Body of pancreas (tissue), 4 donors: ENCODE results near the gene DSE. TPM values are rescaled to one million over a fixed set of nuclear protein-coding genes. Genes with fewer than 3 reads are reported as not detected.

Experiments used
- ATAC-seq: fragments of 150-250 bp; one replicate; pipeline ENCODE4 v1.9.1; 2016
- DNase-seq, 4 donors: peaks; one replicate each; pipeline ENCODE4 v3.0.0-alpha.2; 2019
- H3K27ac ChIP-seq, 4 donors: fragments of 200-600 bp; sonication (generic); 1 replicate in 3 of 4; 2 replicates in 1 of 4; pipeline versions ENCODE4 v1.5.1 to v1.6.1; 2016 to 2019; ENCODE audit warnings: mild to moderate bottlenecking in 1 of 4, mixed read lengths in 1 of 4, moderate library complexity in 1 of 4
- H3K27me3 ChIP-seq, 2 donors: fragments of 200-600 bp; sonication (generic); one replicate each; pipeline ENCODE4 v1.6.0; 2016; ENCODE audit warnings: mild to moderate bottlenecking in 1 of 2
- H3K36me3 ChIP-seq, 2 donors: fragments of 200-600 bp; sonication (generic); replicated peaks in 1 of 2; 2 replicates each; pipeline ENCODE4 v1.5.1; 2016; ENCODE audit warnings: low read depth in 2 of 2; ENCODE audit not compliant: insufficient read depth in 1 of 2
- H3K4me1 ChIP-seq: fragments of 200-600 bp; sonication (generic); one replicate; pipeline ENCODE4 v1.6.0; 2016
- H3K4me3 ChIP-seq, 2 donors: fragments of 200-600 bp; sonication (generic); 1 replicate in 1 of 2; 2 replicates in 1 of 2; pipeline ENCODE4 v1.5.1; 2016 to 2019
- H3K9me3 ChIP-seq, 3 donors: fragments of 200-600 bp; sonication (generic); 1 replicate in 2 of 3; 2 replicates in 1 of 3; pipeline ENCODE4 v1.5.1; 2016
- POLR2A ChIP-seq, 3 donors: fragments of 450-650 bp; IDR thresholded peaks; one replicate each; pipeline ENCODE4 v1.6.1; 2016; ENCODE audit warnings: antibody characterized with exemption in 3 of 3, mild to moderate bottlenecking in 2 of 3
- WGBS, 2 donors: methylation state at CpG; one replicate each; pipeline ENCODE4 v1.1.5; 2017; 5-methylcytosine and 5-hydroxymethylcytosine counted together
- intact Hi-C: fragments of 100-400 bp; cut with DNase I; formaldehyde crosslinking; loops from one replicate; pipeline ENCODE4 v1.15.1; 2023
- total RNA-seq, 2 donors: library from RNA; depleted of rRNA; stranded (reverse); fragments of >200 nt; gene quantifications; one replicate each; pipeline ENCODE4 v1.1.0, GENCODE V29; 2016
- TF ChIP-seq, protein P1 (sequence below), 7 experiments: fragments of 450-650 bp in 4 of 7; fragments of 200-600 bp in 3 of 7; sonication (generic) in 3 of 7; IDR thresholded peaks; one replicate each; pipeline ENCODE4 v1.5.1; 2016 to 2019; ENCODE audit warnings: antibody characterized with exemption in 7 of 7

DSE gene
- total RNA-seq, 2 donors from 2014 or later: 8.6 to 14.0 TPM

DNA sequence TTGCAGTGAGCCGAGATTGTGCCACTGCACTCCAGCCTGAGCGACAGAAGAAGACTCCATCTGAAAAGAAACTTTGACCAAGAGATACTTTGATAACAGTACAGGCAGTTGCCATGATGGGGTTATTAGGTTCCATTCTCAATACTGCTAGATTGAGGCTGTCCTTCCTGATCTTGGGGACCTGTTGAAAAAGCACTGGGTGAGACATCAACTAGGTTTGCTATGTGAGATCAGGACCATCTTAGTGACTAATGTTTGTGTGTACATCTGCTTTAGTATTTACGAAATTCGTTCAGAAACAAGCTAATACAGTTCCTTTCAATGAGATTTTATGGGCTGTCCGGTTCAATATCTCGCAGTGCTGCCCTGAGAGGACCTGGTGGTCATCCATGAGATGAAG, 2.6 kb downstream of the DSE start:
- WGBS, 2 donors: 77 to 86% methylated on average over 6 of the region's 6 CpGs
- no peak overlapping the region for H3K4me3 ChIP-seq
- TF ChIP-seq, protein P1, sequence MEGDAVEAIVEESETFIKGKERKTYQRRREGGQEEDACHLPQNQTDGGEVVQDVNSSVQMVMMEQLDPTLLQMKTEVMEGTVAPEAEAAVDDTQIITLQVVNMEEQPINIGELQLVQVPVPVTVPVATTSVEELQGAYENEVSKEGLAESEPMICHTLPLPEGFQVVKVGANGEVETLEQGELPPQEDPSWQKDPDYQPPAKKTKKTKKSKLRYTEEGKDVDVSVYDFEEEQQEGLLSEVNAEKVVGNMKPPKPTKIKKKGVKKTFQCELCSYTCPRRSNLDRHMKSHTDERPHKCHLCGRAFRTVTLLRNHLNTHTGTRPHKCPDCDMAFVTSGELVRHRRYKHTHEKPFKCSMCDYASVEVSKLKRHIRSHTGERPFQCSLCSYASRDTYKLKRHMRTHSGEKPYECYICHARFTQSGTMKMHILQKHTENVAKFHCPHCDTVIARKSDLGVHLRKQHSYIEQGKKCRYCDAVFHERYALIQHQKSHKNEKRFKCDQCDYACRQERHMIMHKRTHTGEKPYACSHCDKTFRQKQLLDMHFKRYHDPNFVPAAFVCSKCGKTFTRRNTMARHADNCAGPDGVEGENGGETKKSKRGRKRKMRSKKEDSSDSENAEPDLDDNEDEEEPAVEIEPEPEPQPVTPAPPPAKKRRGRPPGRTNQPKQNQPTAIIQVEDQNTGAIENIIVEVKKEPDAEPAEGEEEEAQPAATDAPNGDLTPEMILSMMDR (IDR thresholded peaks at IDR 0.05): no peak
- TF ChIP-seq POLR2A (IDR thresholded peaks at IDR 0.05): no peak

DNA sequence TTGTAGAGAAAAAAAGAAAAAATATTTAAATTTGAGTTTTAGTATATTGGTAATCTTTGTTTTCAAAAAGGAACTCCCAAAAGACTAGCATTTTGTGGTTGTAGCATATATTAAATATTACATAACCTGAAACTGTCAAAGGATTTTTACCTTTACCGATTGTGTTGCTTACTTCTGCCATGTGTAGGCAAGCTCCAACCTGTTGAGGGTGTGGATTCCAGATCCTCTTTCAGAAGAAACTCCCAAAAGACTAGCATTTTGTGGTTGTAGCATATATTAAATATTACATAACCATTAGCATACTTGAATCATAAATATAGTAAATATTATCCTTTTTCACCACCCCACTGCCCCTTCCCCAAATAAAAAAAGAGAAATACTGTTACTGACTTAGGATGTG, 3.2 kb downstream of the DSE start:
- ATAC-seq: no peak
- intact Hi-C loops: no loop called here
- peaks cover 0 to 4% of the 10 kb centered on the region in 2 donors for H3K27me3 ChIP-seq
- H3K36me3 ChIP-seq: no peaks in the 10 kb centered on the region
- H3K27ac ChIP-seq: no peak overlapping the region
- no peak overlapping the region for H3K4me3 ChIP-seq
- TF ChIP-seq, protein P1 (IDR thresholded peaks at IDR 0.05): no peak
- no peak for TF ChIP-seq POLR2A (IDR thresholded peaks at IDR 0.05)
- no peaks in the 10 kb centered on the region for H3K9me3 ChIP-seq
- WGBS, 2 donors: 78 to 79% methylated on average over 1 of the region's 1 CpG
- no peak for DNase-seq
- H3K4me1 ChIP-seq: peaks cover 12% of the 10 kb centered on the region

More for the DNA sequence above, 2.6 kb downstream of the DSE start:
- Histone ChIP-seq H3K27me3 (peaks cover 0 to 4% of the 10 kb centered on the region in 2 donors), H3K9me3 (no peaks in the 10 kb centered on the region), H3K4me1 (peaks cover 12% of the 10 kb centered on the region), H3K36me3 (no peaks in the 10 kb centered on the region), H3K27ac (no peak overlapping the region)
- intact Hi-C loops: no loop called here
- no peak for ATAC-seq
- DNase-seq: no peak

DNA sequence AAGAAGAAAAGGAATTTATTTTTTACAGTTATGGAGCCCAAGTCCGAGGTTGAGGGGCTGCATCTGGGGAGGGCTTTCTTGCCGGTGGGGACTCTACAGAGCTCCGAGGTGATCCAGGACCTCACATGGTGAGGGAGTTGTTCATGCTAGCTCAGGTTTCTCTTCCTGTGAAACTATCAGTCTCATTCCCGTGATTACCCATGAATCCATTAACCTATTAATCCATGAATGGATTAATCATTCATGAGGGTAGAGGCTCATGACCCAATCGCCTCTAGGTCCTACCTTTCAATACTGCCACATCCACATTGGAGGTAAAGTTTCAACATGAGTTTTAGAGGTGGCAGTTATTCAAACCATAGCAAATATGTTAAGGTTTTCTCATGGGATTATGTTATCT, 3.8 kb downstream of the DSE start:
- Histone ChIP-seq H3K9me3 (no peaks in the 10 kb centered on the region), H3K36me3 (no peaks in the 10 kb centered on the region), H3K4me1 (peaks cover 12% of the 10 kb centered on the region), H3K27me3 (peaks cover 0 to 4% of the 10 kb centered on the region in 2 donors), H3K4me3 (no peak overlapping the region), H3K27ac (no peak overlapping the region)
- ATAC-seq (no peak), DNase-seq (no peak)
- intact Hi-C loops: no loop called here
- 69 to 76% methylated on average over 5 of the region's 5 CpGs for WGBS, 2 donors
- TF ChIP-seq, protein P1 (IDR thresholded peaks at IDR 0.05): no peak
- no peak for TF ChIP-seq POLR2A (IDR thresholded peaks at IDR 0.05)

DNA sequence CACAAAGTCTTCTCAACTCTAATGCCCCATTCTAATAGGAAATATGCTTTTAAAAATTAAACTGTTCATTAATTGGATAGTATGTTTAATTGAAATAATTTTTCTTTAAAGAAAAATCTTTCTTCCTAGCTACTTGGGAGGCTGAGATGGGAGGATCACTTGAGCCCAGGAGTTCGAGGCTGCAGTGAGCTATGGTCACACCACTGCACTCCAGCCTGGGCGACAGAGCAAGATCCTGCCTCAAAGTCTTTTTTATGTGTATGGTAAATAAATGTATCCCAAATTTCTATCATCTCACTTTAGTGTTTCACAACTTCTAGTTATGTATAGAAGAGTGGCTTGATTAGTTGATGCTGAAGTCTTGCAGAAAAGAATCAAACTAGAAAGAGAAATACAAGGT, 4.5 kb downstream of the DSE start:
- intact Hi-C loops: no loop called here
- no peak for TF ChIP-seq POLR2A (IDR thresholded peaks at IDR 0.05)
- TF ChIP-seq, protein P1 (IDR thresholded peaks at IDR 0.05): no peak
- DNase-seq (no peak), ATAC-seq (no peak)
- Histone ChIP-seq H3K4me1 (peaks cover 12% of the 10 kb centered on the region), H3K27me3 (peaks cover 0 to 4% of the 10 kb centered on the region in 2 donors), H3K4me3 (no peak overlapping the region), H3K27ac (no peak overlapping the region), H3K36me3 (no peaks in the 10 kb centered on the region), H3K9me3 (no peaks in the 10 kb centered on the region)
- 80 to 98% methylated on average over 2 of the region's 2 CpGs for WGBS, 2 donors

DNA sequence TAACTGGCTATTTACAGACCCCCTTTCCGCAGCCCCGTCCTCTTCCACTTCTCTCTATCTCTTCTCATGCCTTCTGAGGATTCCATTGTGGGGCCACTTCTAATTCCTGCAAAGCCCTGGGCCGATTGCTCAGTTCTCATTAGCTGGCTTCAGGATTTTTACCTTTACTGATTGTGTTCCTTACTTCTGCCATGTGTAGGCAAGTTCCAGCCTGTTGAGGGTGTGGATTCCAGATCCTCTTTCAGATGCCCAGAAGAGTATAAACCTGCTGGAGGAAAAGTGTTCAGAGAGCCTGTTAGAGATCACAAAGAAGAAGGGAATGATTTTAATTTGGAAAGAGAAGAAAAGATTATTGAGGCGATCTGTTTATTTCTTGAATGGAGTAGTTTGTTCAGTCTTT, 5.4 kb downstream of the DSE start:
- Histone ChIP-seq H3K36me3 (no peaks in the 10 kb centered on the region), H3K9me3 (no peaks in the 10 kb centered on the region), H3K4me1 (peaks cover 9% of the 10 kb centered on the region), H3K27me3 (peaks cover 0 to 4% of the 10 kb centered on the region in 2 donors), H3K27ac (no peak overlapping the region), H3K4me3 (no peak overlapping the region)
- intact Hi-C loops: no loop called here
- 79 to 86% methylated on average over 4 of the region's 4 CpGs for WGBS, 2 donors
- ATAC-seq: no peak
- no peak for TF ChIP-seq POLR2A (IDR thresholded peaks at IDR 0.05)
- TF ChIP-seq, protein P1 (IDR thresholded peaks at IDR 0.05): no peak
- DNase-seq: no peak
